ENCODE measurements around the gene LGI1. TPM values are rescaled to one million over a fixed set of nuclear protein-coding genes. Genes with fewer than 3 reads are reported as not detected.

Gene LGI1
- not detected in 2 replicates for total RNA-seq

DNA sequence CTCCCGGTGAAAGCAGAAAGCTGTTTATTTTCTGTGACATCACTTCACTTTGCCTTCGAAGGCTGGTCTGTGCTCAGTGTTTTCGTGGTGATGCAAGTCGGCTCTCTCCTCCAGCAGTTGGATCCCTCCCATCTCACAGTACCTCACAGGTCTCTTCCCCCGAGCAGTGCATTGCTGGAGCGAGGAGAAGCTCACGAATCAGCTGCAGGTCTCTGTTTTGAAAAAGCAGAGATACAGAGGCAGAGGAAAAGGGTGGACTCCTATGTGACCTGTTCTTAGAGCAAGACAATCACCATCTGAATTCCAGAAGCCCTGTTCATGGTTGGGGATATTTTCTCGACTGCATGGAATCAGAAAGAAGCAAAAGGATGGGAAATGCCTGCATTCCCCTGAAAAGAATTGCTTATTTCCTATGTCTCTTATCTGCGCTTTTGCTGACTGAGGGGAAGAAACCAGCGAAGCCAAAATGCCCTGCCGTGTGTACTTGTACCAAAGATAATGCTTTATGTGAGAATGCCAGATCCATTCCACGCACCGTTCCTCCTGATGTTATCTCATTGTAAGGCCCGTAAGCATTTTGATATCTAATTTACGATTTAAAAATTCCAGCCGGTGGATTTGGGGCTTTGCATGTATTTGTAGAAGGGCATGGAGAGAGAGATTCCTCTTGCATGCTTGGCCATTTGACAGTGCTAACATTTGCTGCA, at the start of gene LGI1:
Gene LGI1, plus strand, starts transcription at position 136 of the 707 bp plus-strand sequence. Its CDS starts 209 bp downstream, at position 345.
- peak; percentile 1 for DNase-seq

DNA sequence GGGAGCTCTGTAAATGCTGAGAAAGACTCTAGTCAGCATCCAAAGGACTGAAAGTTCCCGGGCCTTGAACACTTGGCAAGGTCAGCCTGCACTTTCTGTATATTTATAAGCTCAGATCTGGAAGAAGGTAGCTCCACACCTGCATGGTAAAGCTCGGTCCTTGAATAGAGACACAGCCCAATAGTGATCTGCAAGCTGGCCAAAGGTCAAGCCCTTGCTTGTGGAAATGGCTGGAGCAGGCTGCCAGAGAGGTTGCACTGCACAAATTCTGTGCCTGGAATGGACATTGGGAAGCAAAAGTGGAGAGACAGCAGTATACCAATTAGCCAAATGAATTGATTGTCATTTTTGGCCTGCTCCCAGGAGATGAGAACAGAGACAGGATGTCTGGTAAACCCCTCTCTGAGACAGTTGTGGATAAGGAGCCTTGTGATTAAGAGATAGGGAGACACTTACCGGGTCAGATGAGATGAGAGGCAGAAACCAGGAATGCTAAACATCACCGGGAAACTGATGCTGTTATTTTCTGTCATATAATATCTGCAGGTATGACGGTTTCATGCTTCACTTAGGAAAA, 47.3 kb upstream of the LGI1 start:
- no peak for DNase-seq

DNA sequence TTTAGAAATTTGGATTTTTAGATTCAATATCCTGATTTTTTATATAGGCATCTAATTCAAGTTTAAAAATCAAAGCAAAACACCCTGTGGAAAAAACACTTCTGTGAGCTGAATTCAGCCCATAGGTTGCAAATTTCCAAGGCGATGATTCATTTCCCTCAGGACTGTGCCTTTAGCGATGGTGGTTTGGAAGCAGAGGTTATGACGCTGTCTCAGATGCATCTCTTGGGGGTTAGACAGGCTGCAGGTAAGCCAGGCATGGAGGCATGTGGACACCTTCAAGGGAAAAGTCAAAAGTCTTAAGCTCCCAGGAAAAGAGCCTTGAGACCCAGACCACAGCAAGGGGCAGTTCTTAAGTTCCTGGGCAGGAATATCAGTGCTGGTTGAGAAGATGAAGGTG, 45.8 kb upstream of the LGI1 start:
- peak; percentile 10 for DNase-seq

DNA sequence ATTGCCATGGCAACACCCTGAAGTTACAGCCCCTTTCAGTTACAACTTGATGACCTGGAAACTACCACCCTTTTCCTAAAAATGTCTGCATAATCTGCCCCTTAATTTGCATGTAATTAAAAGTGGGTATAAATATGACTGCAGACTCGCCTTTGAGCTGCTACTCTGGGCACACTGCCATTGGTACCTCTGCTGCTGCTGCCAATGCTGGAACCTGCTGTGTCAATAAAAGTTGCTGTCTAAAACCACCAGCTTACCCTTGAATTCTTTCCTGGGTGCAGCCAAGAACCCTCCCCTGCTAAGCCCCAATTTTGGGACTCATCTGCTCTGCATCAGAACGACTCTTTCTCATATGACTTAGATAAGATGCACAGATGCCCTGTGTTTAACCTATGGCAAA, 45.1 kb upstream of the LGI1 start:
- DNase-seq = no peak

DNA sequence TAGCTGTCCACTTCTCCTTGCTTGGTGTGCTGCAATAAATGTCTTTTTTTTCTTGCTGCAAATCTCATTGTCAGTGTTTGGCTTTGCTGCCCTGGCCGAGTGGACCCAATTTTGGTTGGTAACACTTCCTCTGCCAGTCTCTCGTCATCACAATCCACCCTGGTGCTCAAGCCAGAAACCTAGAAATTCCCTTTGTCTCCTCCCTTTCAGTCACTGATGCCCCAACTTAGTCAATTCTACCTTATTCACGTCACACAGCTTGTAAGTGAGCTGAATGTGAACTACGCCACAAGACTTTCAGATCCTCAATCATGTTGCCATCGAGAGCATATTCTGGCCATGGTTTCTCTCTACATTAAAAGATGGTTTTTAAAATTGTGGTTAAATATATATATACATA, 42.4 kb upstream of the LGI1 start:
- DNase-seq = no peak

DNA sequence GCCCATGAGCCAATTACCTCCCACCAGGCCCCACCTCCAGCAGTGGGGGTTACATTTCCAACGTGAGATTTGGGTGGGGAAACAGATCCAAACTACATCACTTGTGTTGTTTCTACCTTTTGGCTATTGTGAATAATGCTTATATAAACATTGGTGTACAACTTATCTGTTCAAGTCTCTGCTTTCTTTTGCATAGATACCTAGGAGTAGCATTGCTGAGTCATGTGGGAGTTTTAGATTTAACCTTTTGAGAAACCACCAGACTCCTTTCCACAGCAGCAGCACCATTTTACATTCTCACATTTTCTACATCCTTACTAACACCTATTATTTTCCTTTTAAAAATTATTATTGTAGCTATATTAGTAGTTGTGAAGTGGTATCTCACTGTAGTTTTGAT, 41.0 kb upstream of the LGI1 start:
- DNase-seq = no peak

DNA sequence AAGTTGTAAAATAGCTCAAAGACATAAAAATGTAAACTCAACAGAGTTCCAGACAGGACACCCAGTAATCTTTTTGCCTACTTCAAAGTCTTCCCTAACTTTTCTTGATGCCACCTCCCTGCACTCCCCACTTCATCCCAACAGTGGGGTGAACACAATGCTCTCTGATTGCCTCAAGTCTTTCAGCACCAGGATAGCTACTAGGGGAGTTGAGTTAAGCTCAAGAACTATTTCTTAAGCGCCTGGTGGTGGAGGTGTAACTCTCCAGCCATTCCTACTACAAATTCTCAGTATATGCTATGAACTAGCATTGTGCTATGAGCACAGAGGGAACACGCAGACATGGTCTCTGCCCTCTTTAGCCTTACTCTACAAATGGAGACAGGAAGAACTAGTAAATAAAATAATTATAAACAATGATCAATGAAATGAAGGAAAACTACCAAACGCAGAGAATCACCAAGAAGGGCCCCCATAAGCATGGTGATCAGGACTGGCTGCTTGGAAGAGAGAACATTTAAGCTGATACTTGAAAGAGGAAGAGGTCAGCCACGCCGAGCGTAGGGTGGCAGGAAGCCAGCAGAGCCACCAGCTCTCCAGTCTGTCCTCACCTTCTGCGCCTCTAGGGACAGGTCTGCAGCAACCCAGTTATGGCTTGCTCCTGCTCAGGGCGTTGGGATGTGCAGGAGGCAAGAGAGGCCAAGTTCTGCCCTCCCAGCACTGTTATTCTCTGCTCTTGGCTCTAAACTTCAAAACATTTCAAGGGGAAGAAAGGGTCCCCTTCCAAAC, 38.6 kb upstream of the LGI1 start:
- no peak for DNase-seq

DNA sequence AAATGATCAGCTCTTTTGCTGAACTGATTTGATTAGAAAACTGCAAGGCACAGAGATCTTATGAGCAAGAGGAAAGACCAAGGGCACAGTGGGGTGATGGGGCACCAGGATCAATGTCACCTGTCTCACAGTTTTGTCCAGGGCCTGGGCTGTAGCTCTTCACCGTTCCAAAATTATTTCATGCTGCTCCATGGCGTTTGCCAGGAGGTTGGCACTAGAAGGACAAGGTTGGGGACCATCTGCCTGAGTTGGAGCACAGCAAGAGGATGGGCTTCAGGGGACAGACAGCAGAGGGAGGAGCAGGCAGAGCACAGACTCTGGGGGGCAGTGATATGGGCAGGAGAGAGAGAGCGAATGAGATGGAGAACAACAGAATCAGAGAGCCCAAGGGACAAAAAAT, 37.8 kb upstream of the LGI1 start:
- no peak for DNase-seq

DNA sequence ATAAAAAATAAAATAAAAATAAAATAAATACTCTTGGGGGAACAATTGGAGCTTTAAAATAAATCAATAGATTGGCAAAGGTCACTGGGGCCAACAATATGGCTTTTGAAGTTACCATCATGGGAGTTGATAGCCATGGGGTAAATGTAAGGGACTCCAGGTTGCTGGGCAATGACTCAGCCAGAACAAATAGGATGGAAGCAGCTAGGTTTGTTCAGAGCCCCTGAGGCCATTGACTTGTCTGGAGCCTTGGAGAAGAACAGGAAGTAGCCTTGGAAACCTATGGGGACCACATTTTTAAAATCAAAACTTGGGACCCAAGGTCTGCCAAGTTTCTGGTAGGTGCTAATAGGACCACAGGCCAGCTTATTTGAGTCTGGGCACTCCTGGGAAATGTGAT, 35.2 kb upstream of the LGI1 start:
- no peak for DNase-seq

DNA sequence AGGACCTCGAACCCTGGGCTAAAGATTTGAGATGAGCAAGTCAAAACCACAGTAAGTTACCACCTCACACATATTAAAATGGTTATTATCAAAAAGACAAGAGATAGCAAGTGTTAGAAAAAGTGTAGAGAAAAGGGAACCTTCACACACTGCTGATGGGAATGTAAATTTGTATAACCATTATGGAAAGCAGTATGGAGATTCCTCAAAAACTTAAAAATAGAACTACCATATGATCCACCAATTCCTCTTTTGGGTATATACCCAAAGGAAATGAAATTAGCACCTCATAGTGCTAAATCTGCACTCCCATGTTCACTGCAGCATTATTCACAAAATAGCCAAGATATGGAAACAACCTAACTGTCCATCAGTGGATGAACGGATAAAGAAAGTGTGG, 34.6 kb upstream of the LGI1 start:
- DNase-seq = no peak

DNA sequence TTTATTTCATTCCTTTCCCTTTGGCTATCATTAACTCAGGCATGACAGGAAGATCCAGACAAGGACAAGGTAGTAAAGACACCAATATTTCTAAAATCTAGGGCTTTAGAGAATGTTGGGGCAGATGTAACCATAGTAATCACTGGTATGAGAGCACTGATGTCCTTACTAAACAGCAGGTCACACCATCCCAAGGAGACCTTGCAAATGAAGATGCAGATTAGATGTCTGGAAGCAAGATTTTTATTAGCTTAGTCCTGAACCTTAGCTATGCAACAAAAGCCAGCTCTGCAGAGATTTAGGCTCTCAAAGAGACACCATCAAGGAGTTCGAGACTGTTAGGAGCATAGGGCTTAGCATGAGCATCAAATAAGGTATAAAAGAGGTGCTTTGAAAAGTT, 31.7 kb upstream of the LGI1 start:
- no peak for DNase-seq

DNA sequence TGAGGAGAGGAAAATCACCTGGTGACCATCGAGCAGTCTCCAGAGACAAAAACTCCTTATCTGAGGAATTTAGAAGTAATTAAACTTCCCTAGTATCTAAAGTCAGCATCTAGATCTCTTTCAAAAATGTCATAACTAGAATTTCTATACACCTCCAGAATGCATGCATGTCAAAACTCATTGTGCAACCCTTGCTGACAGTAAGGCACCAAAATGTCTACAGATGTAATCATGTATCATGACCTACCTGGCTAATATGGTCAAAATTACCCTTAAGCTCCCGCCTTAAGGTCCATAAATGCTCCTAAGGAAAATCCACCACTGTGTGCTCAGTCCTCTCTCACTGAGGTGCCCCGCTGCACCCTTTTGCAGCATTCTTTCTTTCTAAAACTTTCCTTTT, 16.4 kb upstream of the LGI1 start:
- no peak for DNase-seq

DNA sequence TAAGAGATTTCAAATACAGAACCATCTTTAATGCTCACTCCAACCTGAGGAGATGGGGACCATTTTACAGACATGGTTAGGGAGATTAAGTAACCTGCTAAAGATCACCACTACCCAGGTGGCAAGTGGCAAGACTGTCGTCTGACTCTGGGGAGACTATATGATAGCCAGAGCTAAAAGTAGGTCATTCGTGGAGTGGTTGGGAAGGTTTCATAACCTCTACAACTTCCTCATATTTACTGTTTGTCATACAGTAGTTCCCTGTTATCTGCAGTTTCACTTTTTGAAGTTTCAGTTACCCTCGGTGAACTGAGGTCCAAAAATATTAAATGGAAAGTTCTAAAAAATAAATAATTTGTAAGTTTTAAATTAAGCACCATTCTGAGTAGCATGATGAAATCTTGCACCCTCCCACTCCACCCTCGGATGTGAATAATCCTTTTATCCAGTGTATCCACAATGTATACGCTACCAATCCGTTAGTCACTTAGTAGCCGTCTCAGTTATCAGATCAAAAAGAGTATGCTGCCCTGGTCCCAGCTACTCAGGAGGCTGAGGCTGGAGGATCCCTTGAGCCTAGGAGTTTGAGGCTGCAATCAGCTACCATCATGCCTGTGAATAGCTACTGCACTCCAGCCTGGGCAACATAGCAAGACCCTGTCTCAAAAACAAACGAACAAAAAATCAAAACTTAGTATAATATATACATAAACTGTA, 14.9 kb upstream of the LGI1 start:
- no peak for DNase-seq

DNA sequence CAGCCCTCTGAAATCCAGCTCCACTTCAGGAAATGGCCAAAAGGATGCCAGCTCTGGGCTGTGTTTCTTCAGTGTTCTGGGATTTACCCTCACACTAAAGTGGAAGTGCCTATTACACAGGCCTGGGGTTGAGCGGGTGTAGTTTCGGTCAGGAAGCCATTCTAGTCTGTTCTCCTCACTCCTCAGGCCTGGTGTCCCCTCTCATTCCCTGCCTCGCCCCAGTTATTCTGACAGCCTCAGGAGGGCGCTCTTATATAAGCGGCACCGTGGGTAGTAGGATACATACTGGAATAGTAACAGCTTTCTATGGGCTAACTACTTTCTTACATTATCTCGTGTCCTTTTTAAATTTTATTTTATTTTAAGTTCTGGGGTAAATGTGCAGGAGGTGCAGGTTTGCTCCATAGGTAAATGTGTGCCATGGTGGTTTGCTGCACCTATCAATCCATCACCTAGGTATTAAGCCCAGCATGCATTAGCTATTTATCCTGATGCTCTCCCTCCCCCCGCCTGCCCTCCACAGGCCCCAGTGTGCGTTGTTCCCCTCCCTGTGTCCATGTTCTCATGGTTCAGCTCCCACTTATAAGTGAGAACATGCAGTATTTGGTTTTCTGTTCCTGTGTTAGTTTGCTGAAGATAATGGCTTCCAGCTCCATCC, 12.2 kb upstream of the LGI1 start:
- peak; percentile 12 for DNase-seq

DNA sequence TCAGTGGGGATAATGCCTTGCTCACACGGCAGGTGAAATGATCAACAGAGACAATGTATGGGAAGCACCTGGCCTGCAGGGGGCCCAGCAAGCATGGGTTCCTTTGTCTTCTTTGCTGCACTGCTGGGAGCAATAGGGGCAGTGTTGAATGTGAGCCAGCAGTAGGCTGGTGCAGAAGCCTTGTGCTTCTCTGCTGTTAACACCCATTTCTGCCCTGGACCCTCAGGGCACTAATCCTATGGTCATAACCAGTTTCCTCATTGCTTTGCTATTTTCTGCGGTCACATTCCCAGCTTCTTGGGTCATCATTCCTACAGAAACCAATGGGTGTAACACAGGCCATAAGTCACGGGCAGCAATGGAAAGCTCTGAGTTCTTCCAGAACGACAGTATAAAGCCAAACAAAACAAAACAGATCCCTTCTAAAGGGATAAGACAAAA, 10.9 kb upstream of the LGI1 start:
- DNase-seq = no peak

DNA sequence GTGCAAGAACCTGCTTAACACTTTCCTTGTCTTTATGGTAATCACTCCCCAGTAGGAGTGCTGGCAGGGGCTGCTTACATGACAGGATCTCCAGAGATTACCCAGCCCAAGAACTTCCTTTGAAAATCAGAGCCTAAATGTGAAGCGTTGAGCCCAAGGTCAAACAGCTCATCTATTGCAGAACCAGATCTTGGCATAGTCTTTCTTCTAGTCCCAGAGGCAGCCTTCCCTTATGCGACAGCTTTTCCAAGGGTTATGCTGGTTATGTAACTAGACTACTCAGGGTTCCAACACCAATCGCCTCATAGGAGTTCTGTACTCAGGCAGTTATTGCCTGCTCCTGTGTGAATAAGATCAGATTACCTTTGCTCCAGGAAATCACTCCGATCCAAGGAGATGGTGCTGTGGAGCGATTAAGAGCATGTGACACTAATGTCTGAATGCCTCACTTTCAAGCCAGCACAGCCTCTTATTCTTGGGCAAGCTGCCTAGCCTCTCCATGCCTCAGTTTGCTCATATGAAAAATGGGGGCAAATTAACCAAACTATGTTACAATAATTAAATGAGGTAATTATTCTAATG, 8.4 kb upstream of the LGI1 start:
- no peak for DNase-seq

DNA sequence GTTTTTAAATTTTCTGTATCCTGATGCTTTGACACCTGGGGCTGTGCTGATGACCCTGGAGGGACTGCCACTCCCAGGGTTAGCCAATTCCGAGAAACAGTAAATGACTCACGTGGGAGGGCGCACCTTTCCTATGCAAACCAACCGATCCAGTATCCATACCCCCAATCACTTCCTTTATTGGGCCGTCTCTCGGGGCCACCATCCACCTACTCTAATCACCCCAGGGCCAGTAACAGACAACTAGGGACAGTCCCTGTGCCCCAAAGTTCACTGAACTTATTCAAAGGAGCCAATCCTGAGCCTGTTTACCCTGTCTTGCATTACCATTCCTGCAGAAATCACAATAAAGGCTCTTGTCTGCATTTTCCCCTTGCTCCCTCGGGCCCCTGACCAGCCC, 6.6 kb upstream of the LGI1 start:
- no peak for DNase-seq

DNA sequence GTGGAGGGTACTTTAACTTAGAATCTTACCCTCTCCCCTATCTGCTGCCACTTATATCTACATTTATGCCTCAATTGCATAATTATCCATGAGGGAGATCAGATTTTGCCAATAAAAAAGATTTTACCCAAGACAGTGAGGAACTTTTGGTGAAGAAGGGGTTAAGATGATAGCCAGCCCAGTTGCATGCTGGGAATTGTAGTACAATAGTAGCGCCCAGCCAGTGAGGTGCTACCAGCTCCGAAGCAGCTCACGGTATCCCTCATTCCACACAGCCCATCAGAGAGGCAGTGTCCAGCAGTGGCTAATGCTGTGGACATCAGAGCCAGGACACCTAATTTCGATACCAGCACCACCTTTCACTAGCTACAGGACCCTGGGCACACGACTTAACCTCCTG, 5.9 kb upstream of the LGI1 start:
- peak; percentile 26 for DNase-seq

DNA sequence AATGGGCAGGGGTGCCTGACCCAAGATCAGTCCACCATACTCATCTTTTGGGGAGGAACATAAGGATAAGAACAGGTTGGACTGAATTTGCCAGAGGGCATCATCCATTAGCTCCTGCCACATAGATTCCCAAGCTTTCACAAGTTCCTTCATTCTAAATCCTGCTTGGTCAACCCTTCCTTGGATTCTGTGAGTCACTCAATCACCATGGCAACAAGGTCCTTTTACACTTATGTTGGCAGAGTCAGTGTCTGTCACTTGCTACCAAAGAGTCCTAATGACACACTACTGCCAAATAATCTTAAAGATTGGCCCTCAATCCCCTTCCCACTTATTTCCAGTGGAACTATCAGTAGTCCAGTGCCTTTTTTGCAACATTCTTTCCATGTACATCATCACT, 5.0 kb upstream of the LGI1 start:
- DNase-seq = peak; percentile 13

DNA sequence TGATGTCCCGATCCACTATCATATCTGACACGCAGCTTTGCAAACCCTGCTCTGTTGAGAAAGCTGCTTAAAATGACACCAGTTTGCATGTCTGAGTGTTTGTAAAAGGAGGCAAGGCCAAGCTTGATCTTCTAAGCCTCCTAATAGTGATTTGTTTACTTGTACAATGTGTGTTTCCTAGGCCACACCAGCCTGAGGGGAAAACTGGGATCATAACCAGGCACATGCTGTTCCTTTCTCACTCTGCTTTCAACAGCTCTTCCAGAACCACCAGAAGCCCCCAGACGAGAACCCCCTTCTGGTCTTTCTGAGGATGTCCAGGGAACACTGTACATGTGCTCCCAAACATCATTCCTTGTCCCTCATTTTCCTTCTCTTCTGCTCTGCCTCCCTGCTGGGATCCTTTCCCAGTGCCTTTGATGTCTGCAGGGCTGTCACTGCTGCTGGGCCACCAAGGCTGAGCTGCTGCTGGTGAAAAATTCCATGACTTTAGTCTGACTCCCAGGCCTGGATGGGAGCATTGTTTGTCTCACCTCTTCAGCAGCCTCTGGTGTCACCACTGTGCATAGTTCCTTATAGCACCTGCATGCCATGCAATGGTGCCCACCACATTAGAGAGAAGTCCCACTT, 4.0 kb upstream of the LGI1 start:
- no peak for DNase-seq

DNA sequence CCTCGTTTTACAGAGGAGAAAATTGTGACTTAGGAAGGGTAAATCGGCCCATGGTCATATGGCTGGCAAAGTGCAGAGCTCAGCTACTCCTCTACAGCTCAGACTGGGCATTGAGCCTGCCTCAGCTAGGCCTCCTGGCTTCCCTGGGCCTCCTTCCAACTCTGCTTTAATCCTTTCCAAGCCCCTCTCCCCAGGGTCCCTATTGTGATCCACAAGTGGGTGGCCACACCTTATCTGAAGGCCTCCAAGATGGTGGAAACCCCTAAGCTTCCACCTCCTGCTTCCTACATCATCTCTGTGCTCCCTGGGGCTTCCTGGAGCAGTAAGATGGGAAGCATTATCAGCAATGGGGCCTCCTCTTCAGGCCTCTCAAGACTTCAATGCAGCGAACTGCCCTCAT, 3.0 kb upstream of the LGI1 start:
- DNase-seq = no peak

Measured in dermis blood vessel endothelial cell (primary cell).